Measurements from ENCODE around the gene CPN2.

Gene CPN2

DNA sequence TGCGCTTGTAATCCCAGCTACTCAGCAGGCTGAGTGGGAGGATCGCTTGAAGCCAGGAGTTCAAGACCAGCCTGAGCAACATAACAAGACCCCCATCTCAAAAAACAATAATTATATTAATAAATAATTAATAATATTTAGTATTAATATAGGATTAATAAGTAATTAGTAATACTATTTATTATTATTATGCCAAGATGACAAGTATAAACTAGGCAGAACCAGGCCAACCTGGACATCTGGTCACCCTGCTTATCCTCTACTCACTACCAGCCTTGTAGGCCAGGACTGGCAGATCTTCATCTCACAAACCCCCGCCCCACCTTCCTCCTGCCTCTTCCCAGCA is 429 bp downstream of the CPN2 start:
- DNase-seq: no peak

- no peak for DNase-seq
These were observed 2.8 kb downstream of the CPN2 start for GRCh38 chr3:194348354-194348753.

GRCh38 chr3:194346621-194347020 is 4.5 kb downstream of the CPN2 start:
- DNase-seq: no peak

DNA sequence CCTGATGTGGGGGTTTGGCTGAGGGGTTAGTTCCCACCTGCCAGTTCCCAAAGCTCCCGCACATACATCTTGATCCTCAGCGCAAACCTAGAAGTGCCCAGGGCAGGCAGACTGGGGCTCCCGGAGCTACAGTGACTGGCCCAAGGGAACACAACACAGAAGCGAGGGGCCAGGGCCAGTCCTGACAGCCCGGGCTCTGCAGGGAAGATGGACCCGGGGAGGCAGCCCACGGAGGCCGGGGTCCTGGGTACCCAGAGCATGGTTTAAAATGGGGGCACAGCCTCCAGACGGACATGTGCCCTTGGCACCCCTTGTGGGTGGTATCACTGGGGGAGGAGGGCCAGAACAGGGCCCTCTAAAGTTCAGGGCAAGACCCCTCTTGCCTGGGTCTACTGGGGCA is 5.1 kb downstream of the CPN2 start:
- DNase-seq: no peak

- peak; percentile 34 for DNase-seq
These were observed 7.1 kb downstream of the CPN2 start for GRCh38 chr3:194344012-194344411.

GRCh38 chr3:194343561-194343893 is 7.6 kb downstream of the CPN2 start:
- no peak for DNase-seq

DNA sequence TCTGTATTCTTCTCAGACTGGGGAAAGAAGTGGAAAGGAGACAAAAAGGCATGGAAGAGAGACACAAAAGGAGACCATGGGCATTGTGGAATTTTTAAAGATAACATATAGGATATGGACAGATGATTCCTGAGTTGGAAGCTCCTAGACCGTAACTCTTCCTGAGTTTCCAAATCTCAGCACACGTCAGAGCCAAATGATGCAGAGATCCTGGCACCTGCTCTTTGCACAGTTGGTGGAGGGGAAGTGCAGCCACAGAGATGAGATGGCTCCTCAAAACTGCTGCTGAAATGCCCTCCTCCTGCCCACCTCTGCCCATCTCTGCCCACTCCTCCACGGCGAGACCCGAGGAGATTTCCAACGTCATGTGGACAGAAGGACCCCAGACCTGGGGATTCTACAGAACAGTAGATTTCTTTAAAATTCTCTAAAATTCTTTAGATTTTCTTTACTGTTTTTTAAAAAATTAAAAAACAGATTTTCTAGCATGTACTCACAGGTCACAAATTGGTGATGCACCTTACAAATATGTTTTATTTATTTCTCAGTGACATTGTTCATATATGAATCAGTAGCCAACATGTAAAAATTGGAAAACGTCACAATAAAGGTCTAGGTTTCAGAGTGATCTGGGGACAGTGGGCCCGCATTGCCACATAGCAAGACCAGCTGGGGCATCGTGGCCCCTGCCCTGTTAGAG is 8.1 kb downstream of the CPN2 start:
- DNase-seq: no peak

DNA sequence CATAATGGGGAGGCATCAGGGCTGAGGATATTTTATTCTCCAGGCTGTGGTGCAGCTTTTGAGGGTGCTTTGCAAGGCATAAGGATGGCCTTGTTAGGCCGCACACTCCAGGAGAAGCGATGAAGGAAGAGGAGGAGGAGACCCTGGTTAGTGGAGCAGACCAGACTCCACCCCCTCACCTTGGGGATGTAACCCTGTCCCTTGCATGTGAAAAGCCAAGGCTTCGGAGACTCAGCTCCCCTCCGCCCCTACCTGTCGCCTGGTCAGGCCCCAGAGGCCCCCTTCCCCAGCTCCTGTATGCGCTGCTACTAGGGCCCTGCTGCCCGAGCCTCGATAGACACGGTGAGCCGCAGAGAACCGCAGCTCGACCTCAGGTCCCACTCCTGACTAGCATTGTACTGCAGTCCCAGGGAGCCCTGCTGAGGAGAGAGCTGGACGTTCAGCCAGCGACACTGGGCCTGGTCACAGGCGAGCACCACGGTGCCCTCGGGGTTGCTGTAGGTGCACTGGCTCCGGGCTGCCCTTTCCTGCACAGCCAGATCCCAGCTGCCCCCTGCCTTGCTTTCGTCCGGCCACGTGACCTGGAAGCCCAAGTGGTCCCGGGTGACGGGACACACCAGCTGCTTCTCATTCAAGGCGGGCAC is 10.2 kb downstream of the CPN2 start:
- no peak for DNase-seq

DNA sequence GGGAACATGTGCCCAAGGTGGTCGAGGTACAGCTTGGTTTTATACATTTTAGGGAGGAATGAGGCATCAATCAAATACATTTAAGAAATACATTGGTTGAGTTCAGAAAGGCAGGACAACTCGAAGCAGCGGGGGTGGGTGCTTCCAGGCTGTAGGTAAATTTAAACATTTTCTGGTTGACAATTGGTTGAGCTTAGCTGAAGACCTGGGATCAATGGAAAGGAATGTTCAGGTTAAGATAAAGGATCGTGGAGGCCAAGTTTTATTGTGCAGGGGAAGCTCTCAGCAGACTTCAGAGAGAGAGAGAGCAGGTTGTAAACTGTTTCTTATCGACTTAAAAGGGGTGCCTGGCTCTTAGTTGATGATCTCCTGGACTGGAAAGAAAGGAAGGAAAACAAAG is 11.3 kb downstream of the CPN2 start:
- no peak for DNase-seq

DNA sequence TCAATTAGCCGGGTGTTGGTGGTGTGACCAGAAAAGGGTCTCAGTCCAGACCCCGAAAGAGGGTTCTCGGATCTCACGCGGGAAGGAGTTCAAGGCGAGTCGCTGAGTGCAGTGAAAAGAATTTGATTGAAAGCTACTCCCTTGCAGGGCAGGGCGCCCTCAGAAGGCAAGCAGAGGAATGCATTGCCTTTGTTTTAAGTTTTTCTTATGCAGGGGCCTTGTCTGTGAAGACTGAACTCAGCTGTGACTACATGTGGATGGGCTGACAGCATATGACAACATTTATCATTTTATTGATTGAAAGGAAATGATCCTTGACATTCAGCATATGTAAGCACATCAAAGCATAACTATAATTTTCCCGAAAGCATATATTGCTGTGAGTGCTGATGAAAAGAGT is 11.8 kb downstream of the CPN2 start:
- no peak for DNase-seq

- DNase-seq: no peak
These were observed 13.0 kb downstream of the CPN2 start for GRCh38 chr3:194337965-194338753.

GRCh38 chr3:194336601-194337355 is 14.3 kb downstream of the CPN2 start:
- DNase-seq: no peak

DNA sequence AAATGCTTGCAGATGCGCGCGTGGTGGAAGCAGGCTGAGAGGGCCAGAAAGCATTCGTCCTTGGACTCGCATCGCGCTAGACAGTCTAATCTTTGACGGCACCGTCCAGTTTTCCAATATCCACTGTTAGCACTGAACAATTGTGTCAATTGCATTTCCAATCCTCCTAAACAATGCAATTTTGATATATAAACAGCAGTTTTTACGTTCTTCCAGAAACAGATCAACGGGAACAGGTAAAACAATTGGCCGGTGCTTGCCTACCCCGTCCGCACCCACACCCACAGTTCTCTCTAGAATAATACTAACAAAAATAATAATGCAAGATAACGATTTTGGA is 17.2 kb downstream of the CPN2 start:
- no peak for DNase-seq

GRCh38 chr3:194333212-194333980 is 17.7 kb downstream of the CPN2 start:
- DNase-seq: no peak

- no peak for DNase-seq
These were observed 18.3 kb downstream of the CPN2 start for GRCh38 chr3:194332858-194333211.

DNA sequence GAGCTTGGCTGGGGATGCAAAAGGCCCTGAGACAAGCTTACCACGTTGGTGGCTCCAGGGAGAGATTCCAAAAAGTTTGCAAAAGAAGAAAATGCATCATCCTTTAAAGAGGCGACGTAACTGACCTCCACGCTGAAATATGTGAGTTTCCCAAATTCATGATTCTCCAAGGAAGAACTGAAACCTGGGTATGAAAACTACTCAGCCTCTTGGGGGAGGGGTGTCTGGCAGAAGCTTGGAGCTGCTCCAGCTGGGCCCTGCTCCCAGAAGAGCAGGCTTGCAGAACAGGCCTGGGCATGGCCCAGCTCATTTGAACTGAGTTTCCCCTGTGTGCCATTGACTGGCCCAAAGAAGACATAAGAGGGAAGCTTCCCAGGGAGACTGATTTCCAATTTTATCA is 20.5 kb downstream of the CPN2 start:
- DNase-seq: no peak

DNA sequence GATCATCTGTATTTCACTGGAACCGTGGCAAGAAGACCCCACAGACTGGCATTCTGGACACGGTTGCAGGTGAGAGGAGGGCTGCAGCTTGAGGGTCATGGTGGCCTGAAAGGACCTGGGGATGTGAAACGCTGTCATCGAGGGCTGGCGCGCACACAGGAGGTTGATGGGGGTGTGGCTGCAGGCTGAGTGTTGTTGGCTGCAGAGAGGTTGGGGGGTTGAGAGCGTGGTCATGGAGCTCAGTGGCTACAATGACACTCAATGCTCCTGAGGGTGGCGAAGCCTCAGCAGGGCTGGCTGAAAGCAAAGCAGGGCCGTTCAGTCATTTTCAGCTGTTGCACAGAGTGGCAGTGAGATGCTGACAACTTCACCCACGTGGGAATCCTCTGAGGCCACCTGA is 21.0 kb downstream of the CPN2 start:
- no peak for DNase-seq

DNA sequence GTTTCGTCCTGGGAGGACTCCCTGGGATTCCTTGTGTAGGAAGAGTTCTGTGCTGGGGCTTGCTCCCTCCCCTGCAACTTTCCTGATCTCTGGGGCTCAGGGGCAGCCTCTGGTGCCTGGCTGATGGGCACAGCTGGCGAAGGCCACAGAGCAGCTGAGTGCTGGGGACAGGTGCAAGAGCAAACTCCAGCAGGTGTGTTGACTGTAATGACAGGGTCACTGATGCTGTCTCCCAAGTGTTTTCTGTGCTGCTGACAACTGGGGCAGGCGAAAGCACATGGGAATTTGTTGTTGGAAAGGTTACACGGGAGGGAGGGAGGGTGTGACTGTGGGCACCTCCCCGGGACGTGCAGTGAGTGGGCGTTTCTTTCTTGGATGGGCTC is 21.6 kb downstream of the CPN2 start:
- no peak for DNase-seq

DNA sequence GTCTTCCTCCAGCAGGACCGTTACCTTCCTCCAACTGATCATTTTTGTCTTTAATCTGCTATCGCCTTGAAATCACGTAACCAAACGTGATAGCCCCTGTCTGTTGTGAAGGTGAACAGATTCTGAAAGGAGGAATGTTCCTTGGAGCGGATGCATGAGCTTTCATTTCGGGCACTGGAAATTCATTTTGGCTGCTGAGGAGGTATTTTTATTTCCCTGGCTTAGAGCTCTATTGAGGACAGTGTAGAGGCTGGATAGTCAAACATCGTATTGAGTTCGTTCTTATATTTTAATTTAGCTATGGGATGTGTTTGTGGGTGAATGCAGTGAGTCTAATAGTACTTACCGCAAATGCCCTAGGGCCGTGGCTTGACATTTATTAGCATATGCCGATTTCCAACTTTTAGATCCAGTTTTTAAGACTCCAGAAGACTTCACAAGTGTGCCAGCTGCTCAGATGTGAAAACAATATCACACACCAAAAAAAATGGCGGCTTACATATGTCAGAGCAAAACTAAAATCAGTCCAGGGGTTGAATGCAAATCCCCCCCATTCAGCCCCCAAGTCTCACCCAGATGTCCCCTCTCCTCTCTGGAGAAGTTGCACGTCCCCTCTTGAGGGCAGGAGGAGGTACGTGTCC is 22.1 kb downstream of the CPN2 start:
- no peak for DNase-seq

DNA sequence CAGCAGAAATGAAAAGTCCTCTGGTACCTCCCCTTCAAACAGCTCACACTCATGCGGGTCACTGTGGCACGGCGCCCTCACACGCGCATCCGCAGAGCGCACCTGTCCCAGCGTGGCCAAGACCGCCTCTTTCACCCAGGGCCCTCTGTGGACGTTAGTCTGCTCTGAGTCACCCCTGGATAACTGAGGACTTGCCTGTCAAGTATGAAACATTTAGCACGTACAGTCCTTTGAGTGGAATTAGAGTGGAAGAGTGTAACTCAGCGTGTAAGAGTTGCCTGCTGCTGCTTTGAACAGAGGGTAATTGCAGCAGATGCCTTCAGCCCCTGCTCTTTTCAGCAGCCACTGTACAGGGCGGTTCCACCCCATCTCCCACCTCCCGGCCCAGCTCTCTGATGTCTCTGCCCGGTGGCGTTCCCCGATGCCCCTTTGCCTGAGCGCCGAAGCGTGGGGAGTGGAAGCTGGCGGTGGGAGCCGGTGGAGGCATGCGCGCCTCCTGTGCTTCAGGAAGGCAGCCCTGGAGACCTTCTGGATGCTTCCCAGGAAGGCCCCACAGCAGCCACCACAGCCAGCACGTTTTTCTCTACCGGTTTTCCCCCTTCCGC is 23.0 kb downstream of the CPN2 start:
- DNase-seq: no peak

GRCh38 chr3:194327218-194328052 is 23.7 kb downstream of the CPN2 start:
- no peak for DNase-seq

- DNase-seq: no peak
These were observed 24.2 kb downstream of the CPN2 start for GRCh38 chr3:194326968-194327217.
